Loucy (cell line): ENCODE results near the gene ERC1.

Experiments
- H2AFZ ChIP-seq: fragments of 200-600 bp; sonication (generic); 2 replicates; pipeline ENCODE4 v1.6.0; 2016; ENCODE audit warnings: antibody characterized with exemption, mild to moderate bottlenecking, low read length, moderate library complexity
- H3F3A ChIP-seq: fragments of 200-600 bp; 2 replicates; pipeline ENCODE4 v1.6.0; 2016; ENCODE audit warnings: antibody characterized with exemption, low read depth, mild to moderate bottlenecking
- H3K27me3 ChIP-seq: fragments of 200-600 bp; sonication (generic); 2 replicates; pipeline ENCODE4 v1.6.1; 2014; ENCODE audit warnings: low read length, mild to moderate bottlenecking; ENCODE audit not compliant: insufficient read depth, poor library complexity, severe bottlenecking
- H3K36me3 ChIP-seq: fragments of 200-600 bp; sonication (generic); 2 replicates; pipeline ENCODE4 v1.6.1; 2016; ENCODE audit warnings: low read length; ENCODE audit not compliant: insufficient read depth
- H3K4me1 ChIP-seq: fragments of 200-600 bp; sonication (generic); 2 replicates; pipeline ENCODE4 v1.5.1; 2014; ENCODE audit warnings: low read length, mild to moderate bottlenecking; ENCODE audit not compliant: insufficient read depth, poor library complexity, severe bottlenecking
- H3K4me2 ChIP-seq: fragments of 200-600 bp; sonication (generic); 2 replicates; pipeline ENCODE4 v1.6.0; 2014; ENCODE audit warnings: antibody characterized with exemption, low read length, low read depth, mild to moderate bottlenecking; ENCODE audit not compliant: poor library complexity, severe bottlenecking
- H3K4me3 ChIP-seq: fragments of 200-600 bp; sonication (generic); 2 replicates; pipeline ENCODE4 v1.5.1; 2014; ENCODE audit warnings: low read length, mild to moderate bottlenecking, mixed read lengths; ENCODE audit not compliant: poor library complexity, severe bottlenecking
- H3K79me2 ChIP-seq: fragments of 200-600 bp; sonication (generic); 2 replicates; pipeline ENCODE4 v1.6.1; 2014; ENCODE audit warnings: low read length; ENCODE audit not compliant: insufficient read depth
- H3K9ac ChIP-seq: fragments of 200-600 bp; sonication (generic); 2 replicates; pipeline ENCODE4 v1.6.0; 2014; ENCODE audit warnings: mild to moderate bottlenecking, low read depth, low read length, moderate library complexity; ENCODE audit not compliant: poor library complexity, severe bottlenecking
- H3K9me2 ChIP-seq: fragments of 200-600 bp; sonication (generic); replicated peaks from 2 replicates; pipeline ENCODE4 v1.6.1; 2016; ENCODE audit warnings: low read depth, low read length, mixed read lengths
- H3K9me3 ChIP-seq: fragments of 200-600 bp; sonication (generic); 2 replicates; pipeline ENCODE4 v1.6.1; 2014; ENCODE audit warnings: mild to moderate bottlenecking, antibody characterized with exemption, low read length, low read depth; ENCODE audit not compliant: insufficient read depth
- H4K20me1 ChIP-seq: fragments of 200-600 bp; sonication (generic); 2 replicates; pipeline ENCODE4 v1.6.0; 2014; ENCODE audit warnings: antibody characterized with exemption, low read length, mild to moderate bottlenecking; ENCODE audit not compliant: insufficient read depth, poor library complexity, severe bottlenecking
- CTCF ChIP-seq: fragments of 200-600 bp; sonication (generic); conservative IDR thresholded peaks from 2 replicates; pipeline ENCODE4 v1.5.1; 2014; ENCODE audit warnings: mild to moderate bottlenecking, antibody characterized with exemption, low read length
- EZH2phosphoT487 ChIP-seq: fragments of 200-600 bp; IDR thresholded peaks from 2 replicates; pipeline ENCODE4 v1.6.1; 2018; ENCODE audit warnings: antibody characterized with exemption, mild to moderate bottlenecking, moderate library complexity, borderline replicate concordance

The ERC1 gene

GRCh38 chr12:989051-989450, 2.0 kb upstream of the ERC1 start:
- Histone ChIP-seq H4K20me1 (peaks cover 9% of the 10 kb centered on the region), H3K9me3 (no peaks in the 10 kb centered on the region), H3K9ac (peak overlapping the region; percentile 96), H3K27me3 (no peaks in the 10 kb centered on the region), H3F3A (no peaks in the 10 kb centered on the region), H3K4me3 (peak overlapping the region; percentile 97), H3K36me3 (no peaks in the 10 kb centered on the region), H3K79me2 (peaks cover 54% of the 10 kb centered on the region), H2AFZ (no peak overlapping the region), H3K4me1 (peaks cover 33% of the 10 kb centered on the region), H3K4me2 (peak overlapping the region; percentile 97), H3K9me2 (no peaks in the 10 kb centered on the region)
- TF ChIP-seq CTCF (no peak), EZH2phosphoT487 (no peak)

- Histone ChIP-seq H2AFZ (peak overlapping the region; percentile 98), H3K36me3 (no peaks in the 10 kb centered on the region), H3K4me3 (peak overlapping the region; percentile 97), H3F3A (no peaks in the 10 kb centered on the region), H3K4me2 (peak overlapping the region; percentile 97), H3K27me3 (no peaks in the 10 kb centered on the region), H3K4me1 (peaks cover 33% of the 10 kb centered on the region), H3K9me3 (no peaks in the 10 kb centered on the region), H4K20me1 (peaks cover 13% of the 10 kb centered on the region), H3K9me2 (no peaks in the 10 kb centered on the region), H3K9ac (peak overlapping the region; percentile 96), H3K79me2 (peaks cover 62% of the 10 kb centered on the region)
- no peak for TF ChIP-seq EZH2phosphoT487
- TF ChIP-seq CTCF: no peak
These were observed 1.0 kb upstream of the ERC1 start for GRCh38 chr12:989751-990660.

- Histone ChIP-seq H3K9me3 (no peaks in the 10 kb centered on the region), H3K79me2 (peaks cover 74% of the 10 kb centered on the region), H4K20me1 (peaks cover 13% of the 10 kb centered on the region), H3K4me2 (peak overlapping the region; percentile 71), H3K36me3 (no peaks in the 10 kb centered on the region), H3K4me1 (peaks cover 37% of the 10 kb centered on the region), H3K9ac (peak overlapping the region; percentile 96), H3K4me3 (peak overlapping the region; percentile 97), H3K27me3 (no peaks in the 10 kb centered on the region), H3K9me2 (no peaks in the 10 kb centered on the region), H3F3A (no peaks in the 10 kb centered on the region; the same call in 1 of the 2 replicates), H2AFZ (peak overlapping the region; percentile 96)
- TF ChIP-seq EZH2phosphoT487: no peak
- TF ChIP-seq CTCF: no peak
These were observed 619 bp downstream of the ERC1 start for GRCh38 chr12:991350-992333.
